Common myeloid progenitor, CD34-positive (primary cell): ENCODE measurements around the gene EIF5B.

ENCODE experiments used
- CTCF ChIA-PET: fragments of 350-600 bp; sonication (Branson Sonifier 250); formaldehyde crosslinking; loops from one replicate; lab custom pipeline; 2021; ENCODE audit warnings: antibody characterized with exemption; lab: Charles Lee
- POLR2A ChIA-PET: fragments of 350-600 bp; sonication (Branson Sonifier 250); formaldehyde crosslinking; loops from one replicate; lab custom pipeline; 2021; ENCODE audit warnings: antibody characterized with exemption; lab: Charles Lee
- DNase-seq, 3 donors: peaks; one replicate each; pipeline versions ENCODE4 v3.0.0 to v3.0.0-alpha.2; 2013
- H3K27ac ChIP-seq, 2 experiments: 1 replicate in 1 of 2; 2 replicates in 1 of 2; pipeline ENCODE4 v1.7.0; 2013; ENCODE audit warnings: inconsistent platforms in 2 of 2, low read length in 2 of 2, mild to moderate bottlenecking in 2 of 2, low read depth in 1 of 2, moderate library complexity in 1 of 2; ENCODE audit not compliant: severe bottlenecking in 2 of 2, insufficient read depth in 1 of 2, poor library complexity in 1 of 2
- H3K27me3 ChIP-seq, 5 experiments: replicated peaks in 2 of 5; 1 replicate in 3 of 5; 2 replicates in 2 of 5; pipeline versions ENCODE4 v1.6.1 to v1.7.0; 2013; ENCODE audit warnings: low read length in 4 of 5, mild to moderate bottlenecking in 2 of 5, moderate library complexity in 2 of 5, inconsistent platforms in 1 of 5; ENCODE audit not compliant: insufficient read depth in 5 of 5, control insufficient read depth in 4 of 5
- H3K36me3 ChIP-seq, 4 experiments: 1 replicate in 2 of 4; 2 replicates in 2 of 4; pipeline versions ENCODE4 v1.6.1 to v1.7.0; 2013; ENCODE audit warnings: low read length in 3 of 4, control low read depth in 1 of 4, mild to moderate bottlenecking in 1 of 4; ENCODE audit not compliant: control insufficient read depth in 4 of 4, insufficient read depth in 4 of 4
- H3K4me1 ChIP-seq, 4 experiments: 1 replicate in 3 of 4; 2 replicates in 1 of 4; pipeline versions ENCODE4 v1.6.1 to v1.7.1; 2013; ENCODE audit warnings: low read length in 3 of 4, mild to moderate bottlenecking in 3 of 4, control low read depth in 1 of 4, inconsistent platforms in 1 of 4, moderate library complexity in 1 of 4; ENCODE audit not compliant: control insufficient read depth in 4 of 4, insufficient read depth in 4 of 4; ENCODE audit errors: control extremely low read depth in 1 of 4
- H3K4me3 ChIP-seq, 7 experiments: 1 replicate in 4 of 7; 2 replicates in 3 of 7; pipeline versions ENCODE4 v1.5.1 to v1.7.0; 2013; ENCODE audit warnings: mild to moderate bottlenecking in 7 of 7, low read length in 6 of 7, moderate library complexity in 6 of 7, inconsistent platforms in 2 of 7, low read depth in 2 of 7, control low read depth in 1 of 7; ENCODE audit not compliant: insufficient read depth in 4 of 7, control insufficient read depth in 1 of 7; ENCODE audit errors: extremely low read depth in 1 of 7
- H3K9me3 ChIP-seq, 5 experiments: 1 replicate in 4 of 5; 2 replicates in 1 of 5; pipeline versions ENCODE4 v1.6.1 to v1.7.1; 2013; ENCODE audit warnings: low read length in 4 of 5, mild to moderate bottlenecking in 2 of 5, inconsistent platforms in 1 of 5, low read depth in 1 of 5, moderate library complexity in 1 of 5; ENCODE audit not compliant: control insufficient read depth in 4 of 5, insufficient read depth in 2 of 5; ENCODE audit errors: control extremely low read depth in 1 of 5
- WGBS: methylation state at CpG from one replicate; pipeline ENCODE4 v1.1.5; 2013; ENCODE audit not compliant: insufficient coverage; 5-methylcytosine and 5-hydroxymethylcytosine counted together

The EIF5B gene

DNA sequence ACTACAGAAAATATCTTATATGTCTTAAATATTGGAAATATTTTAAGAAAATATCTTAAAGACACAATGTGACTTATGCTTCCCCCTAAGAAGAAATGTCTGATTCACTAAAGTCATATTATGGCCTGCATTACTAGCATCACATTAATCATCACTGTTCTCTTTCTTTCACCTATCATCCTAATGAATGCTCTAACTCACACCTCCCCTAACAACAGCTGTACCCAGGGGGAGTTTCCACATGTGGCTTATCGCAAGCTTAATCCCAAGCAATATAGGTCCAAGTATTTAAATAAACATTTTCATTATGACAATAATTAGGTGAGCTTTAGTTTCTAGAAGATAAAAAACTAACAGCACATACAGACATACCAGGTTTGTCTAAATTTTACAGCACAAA, 113.0 kb downstream of the EIF5B start:
- CTCF ChIA-PET, result interaction anchor here (1.0 to 2.5 kb wide), 3 partner anchors 8 to 40 kb away, joined by 6 to 11 read pairs (median 9); partner anchors contain the start of gene REV1
- Histone ChIP-seq H3K27ac (no peak overlapping the region), H3K27me3 (no peaks in the 10 kb centered on the region), H3K9me3 (no peaks in the 10 kb centered on the region), H3K4me1 (no peaks in the 10 kb centered on the region), H3K36me3 (peaks cover 2 to 47% (median 25%) of the 10 kb centered on the region in 4 experiments), H3K4me3 (no peak overlapping the region)
- DNase-seq, result no peak
- POLR2A ChIA-PET, result no interaction called here
- no CpG with 5 or more reads among the region's 1 CpG for WGBS
